Metanephros (tissue), 1 donor: ENCODE results near the gene SMAD7. TPM values are rescaled to one million over a fixed set of nuclear protein-coding genes. Genes with fewer than 3 reads are reported as not detected.

Experiments used
- total RNA-seq: library from RNA; depleted of rRNA; stranded (reverse); fragments of >200 nt; gene quantifications from one replicate; pipeline ENCODE4 v1.2.3, GENCODE V29; 2014

Gene SMAD7
- total RNA-seq, result 85.0 TPM

GRCh38 chr18:48950536-48951447, at the start of gene SMAD7:
Gene SMAD7 (minus strand): TSS chr18:48950965. CDS start chr18:48950424, 541 bp downstream.

